Stimulated activated CD4-positive, alpha-beta T cell treated with anti-CD3 and anti-CD28 coated beads, Interleukin-15, amount 100 ng/mL, for 48 hours (primary cell): ENCODE measurements around the gene MTFP1.
"Not testable (repeated sequence)": the region's sequence is repeated elsewhere in the genome, so short reads cannot be mapped to it uniquely, and the experiment has no call there.

Source experiments
- DNase-seq, 2 donors: peaks; one replicate each; pipeline ENCODE4 v3.0.0-alpha.2; 2020; ENCODE audit warnings: low read depth in 2 of 2

The MTFP1 gene

GRCh38 chr22:30426388-30427353 lies 1.1 kb downstream of the MTFP1 start:
- peak; percentile 75 to 90 for DNase-seq

DNA sequence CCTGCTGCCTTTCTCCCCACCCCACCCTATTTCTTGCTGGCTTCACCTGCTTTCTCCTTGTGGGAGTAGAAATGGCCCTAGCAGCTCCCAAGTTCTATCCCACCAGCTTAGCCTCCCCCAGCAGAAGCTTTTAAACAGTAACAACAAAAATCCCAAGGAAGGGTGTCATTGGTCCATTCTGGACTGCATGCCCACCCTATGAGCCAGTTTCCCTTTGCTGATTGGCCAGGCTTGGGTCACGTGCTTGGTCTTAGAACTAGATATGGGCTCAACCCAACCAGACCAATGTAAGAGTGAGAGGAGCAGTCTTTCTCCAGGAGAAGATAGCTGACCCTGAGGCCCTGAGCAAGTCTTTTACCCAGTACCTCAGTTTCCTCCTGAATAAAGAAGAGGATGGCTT lies 2.3 kb downstream of the MTFP1 start:
- DNase-seq: no peak

- no peak for DNase-seq
Observed at GRCh38 chr22:30429887-30430286, 4.3 kb downstream of the MTFP1 start.

GRCh38 chr22:30430933-30431332 lies 5.4 kb downstream of the MTFP1 start:
- no peak for DNase-seq

GRCh38 chr22:30432096-30432495 lies 6.5 kb downstream of the MTFP1 start:
- DNase-seq: no peak

- no peak for DNase-seq
Observed at GRCh38 chr22:30432520-30432919, 7.0 kb downstream of the MTFP1 start.

- DNase-seq: no peak
Observed at GRCh38 chr22:30433227-30433626, 7.7 kb downstream of the MTFP1 start.

GRCh38 chr22:30433773-30434172 lies 8.2 kb downstream of the MTFP1 start:
- no peak for DNase-seq

GRCh38 chr22:30434843-30435242 lies 9.3 kb downstream of the MTFP1 start:
- no peak for DNase-seq

GRCh38 chr22:30435674-30436126 lies 10.1 kb downstream of the MTFP1 start:
- DNase-seq: peak; percentile 63 to 70

- DNase-seq: no peak
Observed at GRCh38 chr22:30436196-30436595, 10.6 kb downstream of the MTFP1 start.

GRCh38 chr22:30438559-30438958 lies 13.0 kb downstream of the MTFP1 start:
- DNase-seq: no peak

DNA sequence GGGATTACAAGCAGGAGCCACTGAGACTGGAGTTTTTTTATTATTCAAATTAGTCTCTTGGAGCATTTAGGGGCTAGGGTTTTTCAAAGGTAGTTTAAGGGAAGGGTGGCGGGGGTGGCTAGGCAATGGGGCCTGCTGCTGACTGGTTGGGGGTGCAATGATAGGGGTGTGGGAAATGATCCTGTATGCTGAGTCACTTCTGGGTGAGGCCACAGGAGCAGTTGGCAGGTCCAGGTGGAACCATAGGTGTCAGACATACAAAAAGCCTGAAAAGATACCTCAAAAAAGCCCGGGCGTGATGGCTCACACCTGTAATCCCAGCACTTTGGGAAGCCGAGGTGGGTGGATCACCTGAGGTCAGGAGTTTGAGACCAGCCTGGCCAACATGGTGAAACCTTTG lies 13.7 kb downstream of the MTFP1 start:
- DNase-seq: no peak

DNA sequence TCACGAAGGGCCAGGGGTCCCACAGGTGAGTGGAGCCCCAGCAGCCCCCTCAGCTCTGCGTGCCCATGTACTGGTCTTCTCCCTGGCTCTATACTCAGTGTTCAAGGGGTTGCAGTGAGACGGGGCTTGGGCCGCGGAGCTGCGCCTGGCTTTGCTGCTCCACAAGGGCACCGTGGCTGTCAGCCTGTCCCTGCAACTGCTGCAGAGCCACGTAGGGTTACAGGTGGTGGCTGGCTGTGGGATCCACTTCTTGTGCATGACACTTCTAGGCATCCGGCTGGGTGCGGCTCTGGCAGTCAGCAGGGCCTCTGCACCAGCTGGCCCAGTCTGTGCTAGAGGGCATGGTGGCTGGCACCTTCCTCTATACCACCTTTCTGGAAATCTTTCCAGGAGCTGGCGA lies 14.3 kb downstream of the MTFP1 start:
- DNase-seq: no peak

GRCh38 chr22:30441088-30441487 lies 15.5 kb downstream of the MTFP1 start:
- no peak for DNase-seq

- DNase-seq: no peak
Observed at GRCh38 chr22:30444632-30445437, 19.3 kb downstream of the MTFP1 start.

GRCh38 chr22:30445438-30446145 lies 20.0 kb downstream of the MTFP1 start:
- DNase-seq: no peak

DNA sequence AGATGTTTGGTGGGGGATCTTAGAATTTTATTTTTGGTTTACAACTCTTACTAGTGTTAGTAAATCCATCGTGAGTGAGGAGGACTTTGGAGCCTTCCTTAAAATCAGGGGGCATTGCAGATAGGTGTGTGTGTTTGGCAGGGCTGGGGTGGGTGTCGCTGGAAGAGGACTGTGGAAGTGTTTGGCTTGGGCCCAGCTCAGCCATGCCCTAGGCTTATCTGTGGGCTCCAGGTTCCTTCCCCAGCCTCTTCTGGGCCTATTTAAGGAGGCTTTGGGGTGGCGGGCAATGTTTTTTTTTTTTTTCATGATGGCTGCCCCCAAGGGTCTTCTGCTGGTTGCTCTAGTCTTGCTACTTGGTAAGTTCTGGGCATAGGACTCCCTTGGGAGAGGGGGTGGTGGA lies 22.1 kb downstream of the MTFP1 start:
- no peak for DNase-seq

DNA sequence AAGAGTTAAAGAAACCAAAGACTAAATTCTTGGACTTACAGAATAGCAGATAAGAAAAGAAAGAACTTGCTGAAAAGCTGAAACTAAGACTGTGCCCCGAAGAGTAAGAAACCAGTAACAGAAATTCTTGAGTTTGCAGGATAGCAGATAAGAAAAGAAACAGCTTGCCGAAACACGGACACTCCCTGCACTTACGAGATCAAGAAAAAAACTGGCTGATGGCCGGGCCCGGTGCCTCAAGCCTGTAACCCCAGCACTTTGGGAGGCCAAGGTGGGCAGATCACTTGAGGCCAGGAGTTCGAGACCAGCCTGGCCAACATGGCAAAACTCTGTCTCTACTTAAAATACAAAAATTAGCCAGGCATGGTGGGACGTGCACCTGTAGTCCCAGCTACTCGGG lies 25.9 kb downstream of the MTFP1 start:
- not testable (repeated sequence) for DNase-seq

- DNase-seq: no peak
Observed at GRCh38 chr22:30452861-30453260, 27.3 kb downstream of the MTFP1 start.

- no peak for DNase-seq
Observed at GRCh38 chr22:30453731-30454510, 28.4 kb downstream of the MTFP1 start.
